Measurements from ENCODE around the gene MRPL14.

MRPL14 gene

GRCh38 chr6:44078827-44079671, 48.2 kb downstream of the MRPL14 start:
- DNase-seq (ENCODE audit: low read depth), result peak; percentile 58

GRCh38 chr6:44078219-44078826, 48.9 kb downstream of the MRPL14 start:
- no peak for DNase-seq (ENCODE audit: low read depth)

- DNase-seq (ENCODE audit: low read depth), result no peak
These were observed 49.9 kb downstream of the MRPL14 start for GRCh38 chr6:44077214-44077946.

- no peak for DNase-seq (ENCODE audit: low read depth)
These were observed 50.7 kb downstream of the MRPL14 start for GRCh38 chr6:44076356-44077213.

- no peak for DNase-seq (ENCODE audit: low read depth)
These were observed 51.5 kb downstream of the MRPL14 start for GRCh38 chr6:44075647-44076355.

GRCh38 chr6:44074813-44075646, 52.2 kb downstream of the MRPL14 start:
- no peak for DNase-seq (ENCODE audit: low read depth)

- DNase-seq (ENCODE audit: low read depth), result peak; percentile 74
These were observed 52.8 kb downstream of the MRPL14 start for GRCh38 chr6:44074439-44074812.

GRCh38 chr6:44073612-44074438, 53.4 kb downstream of the MRPL14 start:
- DNase-seq (ENCODE audit: low read depth), result peak; percentile 15

GRCh38 chr6:44072959-44073611, 54.2 kb downstream of the MRPL14 start:
- peak; percentile 87 for DNase-seq (ENCODE audit: low read depth)

- DNase-seq (ENCODE audit: low read depth), result no peak
These were observed 54.7 kb downstream of the MRPL14 start for GRCh38 chr6:44072452-44072958.

GRCh38 chr6:44071670-44072451, 55.4 kb downstream of the MRPL14 start:
- DNase-seq (ENCODE audit: low read depth), result no peak

GRCh38 chr6:44068607-44069296, 58.5 kb downstream of the MRPL14 start:
- DNase-seq (ENCODE audit: low read depth), result no peak

- DNase-seq (ENCODE audit: low read depth), result no peak
These were observed 59.8 kb downstream of the MRPL14 start for GRCh38 chr6:44067173-44068139.

- no peak for DNase-seq (ENCODE audit: low read depth)
These were observed 60.7 kb downstream of the MRPL14 start for GRCh38 chr6:44066394-44067172.

- no peak for DNase-seq (ENCODE audit: low read depth)
These were observed 61.7 kb downstream of the MRPL14 start for GRCh38 chr6:44065443-44066140.
